ENCODE data around the gene CCDC178.

Gene CCDC178

DNA sequence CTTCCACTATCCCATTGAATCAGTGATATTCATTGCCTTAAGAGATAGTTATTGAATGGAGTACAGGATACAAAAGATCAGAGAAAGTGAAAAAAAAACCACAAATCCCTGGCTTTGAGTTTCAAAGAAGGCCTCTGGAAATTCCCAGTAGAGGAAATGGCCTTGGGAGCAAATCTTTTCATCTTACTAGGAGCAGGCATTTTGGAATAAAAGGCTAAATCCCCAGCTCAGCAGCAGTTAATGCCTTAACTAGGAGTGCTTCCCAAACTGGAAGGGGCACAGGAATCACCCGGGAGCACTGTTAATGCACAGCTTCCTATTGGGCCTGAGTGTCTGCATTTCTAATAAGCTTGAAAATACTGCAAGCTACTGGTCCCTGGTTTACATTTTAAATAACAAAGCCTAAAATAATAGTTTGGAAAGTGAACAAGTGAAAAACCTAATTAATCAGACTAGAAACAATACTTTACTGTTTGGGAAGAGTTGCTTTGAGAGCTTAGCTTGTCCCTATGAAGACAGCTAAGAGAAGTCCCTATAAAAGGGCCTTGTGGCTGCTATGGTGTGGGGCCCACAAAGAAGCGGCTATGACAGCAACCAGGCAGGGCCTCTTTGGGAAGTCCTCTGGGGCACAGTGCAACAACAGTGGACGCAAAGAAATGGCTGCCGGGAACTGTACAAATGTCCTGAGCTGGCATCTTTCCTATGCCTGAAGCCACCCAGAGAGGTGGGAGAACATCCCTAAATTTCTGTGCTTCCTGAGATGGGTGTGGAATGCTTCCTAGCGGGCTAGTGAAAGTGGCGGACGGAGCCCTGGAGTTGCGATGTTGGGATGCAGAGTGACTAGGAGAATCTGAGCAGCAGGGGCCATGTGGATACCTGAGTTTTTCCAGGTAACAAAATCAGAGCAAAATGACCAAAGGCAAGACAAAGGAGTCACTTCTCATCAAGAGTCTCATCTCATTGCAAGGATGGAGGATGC is 550.6 kb downstream of the CCDC178 start:
- DNase-seq (ENCODE audit: low read depth in 1 of 2, low spot score in 1 of 2) = no peak

DNA sequence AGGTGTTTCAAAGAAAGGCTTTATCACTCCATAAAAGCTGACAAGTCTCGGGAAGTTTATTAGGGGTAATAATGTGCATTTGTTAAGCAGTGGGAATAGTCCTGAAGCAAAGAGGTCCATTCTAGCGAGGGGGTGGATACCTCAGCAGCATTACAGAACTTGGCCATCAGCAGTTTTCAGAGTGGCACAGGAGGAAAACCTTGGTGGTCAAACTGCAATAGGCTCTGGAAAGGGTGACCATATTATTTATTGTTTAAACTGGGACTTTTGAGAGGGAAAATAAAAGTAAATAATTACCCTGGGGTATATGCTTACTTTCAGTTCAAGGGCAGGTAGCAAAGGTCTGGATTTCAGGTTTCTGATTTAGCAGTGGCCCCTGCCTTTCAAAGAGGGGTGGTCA is 552.2 kb downstream of the CCDC178 start:
- no peak for DNase-seq (ENCODE audit: low read depth in 1 of 2, low spot score in 1 of 2)
